ENCODE data around the gene WDR59.

WDR59 gene

DNA sequence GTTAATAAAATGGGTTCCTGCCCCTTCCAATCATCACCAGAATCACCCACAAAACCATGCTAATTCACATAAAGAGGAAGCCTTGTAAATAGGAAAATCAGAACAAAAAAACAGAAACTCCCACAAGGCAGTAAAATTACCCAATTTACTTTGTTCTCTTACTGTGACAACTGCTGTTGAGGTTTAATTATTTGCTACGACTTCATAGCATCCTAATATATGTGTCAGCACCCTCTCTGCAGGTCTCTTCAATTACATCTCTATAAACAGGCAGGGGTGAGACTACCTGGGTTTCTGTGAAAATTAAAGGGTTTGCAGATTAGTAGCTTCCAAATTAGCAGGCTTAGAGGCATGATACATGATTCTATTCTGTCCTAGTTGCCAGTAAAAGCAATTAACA is 2.7 kb downstream of the WDR59 start:
- Histone ChIP-seq H3K4me3 (ENCODE audit: low read depth, low read length) (no peak overlapping the region), H3K27ac (no peak overlapping the region), H3K27me3 (replicated peaks) (no peaks in the 10 kb centered on the region), H3K36me3 (replicated peaks) (no peaks in the 10 kb centered on the region)
- no peak for DNase-seq
- in situ Hi-C loops (cut with HindIII; ENCODE audit: low pct_ligation_motif_present, low sequenced_read_pairs) = no loop called here
- TF ChIP-seq, protein P1, sequence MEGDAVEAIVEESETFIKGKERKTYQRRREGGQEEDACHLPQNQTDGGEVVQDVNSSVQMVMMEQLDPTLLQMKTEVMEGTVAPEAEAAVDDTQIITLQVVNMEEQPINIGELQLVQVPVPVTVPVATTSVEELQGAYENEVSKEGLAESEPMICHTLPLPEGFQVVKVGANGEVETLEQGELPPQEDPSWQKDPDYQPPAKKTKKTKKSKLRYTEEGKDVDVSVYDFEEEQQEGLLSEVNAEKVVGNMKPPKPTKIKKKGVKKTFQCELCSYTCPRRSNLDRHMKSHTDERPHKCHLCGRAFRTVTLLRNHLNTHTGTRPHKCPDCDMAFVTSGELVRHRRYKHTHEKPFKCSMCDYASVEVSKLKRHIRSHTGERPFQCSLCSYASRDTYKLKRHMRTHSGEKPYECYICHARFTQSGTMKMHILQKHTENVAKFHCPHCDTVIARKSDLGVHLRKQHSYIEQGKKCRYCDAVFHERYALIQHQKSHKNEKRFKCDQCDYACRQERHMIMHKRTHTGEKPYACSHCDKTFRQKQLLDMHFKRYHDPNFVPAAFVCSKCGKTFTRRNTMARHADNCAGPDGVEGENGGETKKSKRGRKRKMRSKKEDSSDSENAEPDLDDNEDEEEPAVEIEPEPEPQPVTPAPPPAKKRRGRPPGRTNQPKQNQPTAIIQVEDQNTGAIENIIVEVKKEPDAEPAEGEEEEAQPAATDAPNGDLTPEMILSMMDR (IDR thresholded peaks at IDR 0.05; ENCODE audit: low read depth, low read length, missing control alignments) = no peak

DNA sequence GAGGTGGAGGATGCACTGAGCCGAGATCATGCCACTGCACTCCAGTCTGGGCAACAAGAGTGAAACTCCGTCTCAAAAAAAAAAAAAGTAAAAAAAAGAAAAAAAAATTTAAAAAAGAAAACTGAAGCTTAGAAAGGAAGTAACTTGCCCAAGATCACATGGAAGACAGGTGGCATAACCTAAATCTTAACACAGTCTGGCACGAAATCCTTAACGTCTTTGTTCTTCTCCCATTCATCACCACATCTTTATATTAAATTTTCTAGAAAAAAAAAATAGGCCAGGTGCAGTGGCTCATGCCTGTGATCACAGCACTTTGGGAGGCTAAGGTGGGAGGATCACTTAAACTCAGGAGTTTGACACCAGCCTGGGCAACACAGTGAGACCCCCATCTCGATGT is 9.3 kb downstream of the WDR59 start:
- no peak for DNase-seq
- H3K4me3 ChIP-seq (ENCODE audit: low read depth, low read length) = no peak overlapping the region
- no peak overlapping the region for H3K27ac ChIP-seq
- in situ Hi-C loops (cut with HindIII; ENCODE audit: low pct_ligation_motif_present, low sequenced_read_pairs) = no loop called here
- TF ChIP-seq, protein P1 (IDR thresholded peaks at IDR 0.05; ENCODE audit: low read depth, low read length, missing control alignments) = no peak
- no peaks in the 10 kb centered on the region for H3K27me3 ChIP-seq (replicated peaks)
- peaks cover 5% of the 10 kb centered on the region for H3K36me3 ChIP-seq (replicated peaks)

DNA sequence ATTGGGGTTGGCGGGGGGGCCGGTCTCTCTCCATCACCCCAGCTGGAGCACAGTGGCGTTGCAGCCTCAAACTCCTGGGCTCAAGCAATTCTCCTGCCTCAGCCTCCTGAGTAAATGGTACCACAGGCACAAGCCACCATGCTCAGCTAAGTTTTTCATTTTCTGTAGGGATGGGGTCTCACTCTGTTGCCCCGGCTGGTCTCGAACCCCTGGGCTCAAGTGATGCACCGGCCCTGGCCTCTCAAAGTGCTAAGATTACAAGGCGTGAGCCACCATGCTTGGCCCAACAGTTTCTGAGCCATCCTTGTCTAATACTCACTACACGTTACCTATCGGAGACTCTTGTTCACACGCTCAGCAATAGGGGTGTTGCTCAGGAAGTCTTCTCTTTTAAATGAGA is 11.6 kb downstream of the WDR59 start:
- TF ChIP-seq, protein P1 (IDR thresholded peaks at IDR 0.05; ENCODE audit: low read depth, low read length, missing control alignments) = no peak
- Histone ChIP-seq H3K27me3 (replicated peaks) (no peaks in the 10 kb centered on the region), H3K27ac (no peak overlapping the region), H3K36me3 (replicated peaks) (peaks cover 5% of the 10 kb centered on the region), H3K4me3 (ENCODE audit: low read depth, low read length) (no peak overlapping the region)
- in situ Hi-C loops (cut with HindIII; ENCODE audit: low pct_ligation_motif_present, low sequenced_read_pairs) = no loop called here
- DNase-seq = no peak

DNA sequence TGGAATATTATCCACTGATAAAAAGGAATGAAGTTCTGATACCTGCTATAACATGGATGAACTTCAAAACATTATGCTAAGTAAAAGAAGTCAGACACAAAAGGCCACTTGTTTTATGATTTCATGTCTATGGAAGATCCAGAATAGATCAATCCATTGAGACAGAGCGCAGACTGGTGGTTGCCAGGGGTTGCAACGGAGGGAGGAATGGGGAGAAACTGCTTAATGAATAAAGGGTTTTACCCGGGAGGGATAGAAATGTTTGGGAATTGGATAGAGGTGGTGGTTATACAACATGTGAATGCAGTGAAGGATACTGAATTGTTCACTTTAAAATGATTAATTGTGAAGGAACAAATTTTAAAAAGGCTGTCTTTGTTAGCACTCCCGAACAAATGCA is 30.2 kb downstream of the WDR59 start:
- TF ChIP-seq, protein P1 (IDR thresholded peaks at IDR 0.05; ENCODE audit: low read depth, low read length, missing control alignments) = no peak
- no peaks in the 10 kb centered on the region for H3K27me3 ChIP-seq (replicated peaks)
- in situ Hi-C loops (cut with HindIII; ENCODE audit: low pct_ligation_motif_present, low sequenced_read_pairs) = no loop called here
- DNase-seq = no peak
- peaks cover 8% of the 10 kb centered on the region for H3K36me3 ChIP-seq (replicated peaks)
- no peak overlapping the region for H3K27ac ChIP-seq
- H3K4me3 ChIP-seq (ENCODE audit: low read depth, low read length) = no peak overlapping the region

DNA sequence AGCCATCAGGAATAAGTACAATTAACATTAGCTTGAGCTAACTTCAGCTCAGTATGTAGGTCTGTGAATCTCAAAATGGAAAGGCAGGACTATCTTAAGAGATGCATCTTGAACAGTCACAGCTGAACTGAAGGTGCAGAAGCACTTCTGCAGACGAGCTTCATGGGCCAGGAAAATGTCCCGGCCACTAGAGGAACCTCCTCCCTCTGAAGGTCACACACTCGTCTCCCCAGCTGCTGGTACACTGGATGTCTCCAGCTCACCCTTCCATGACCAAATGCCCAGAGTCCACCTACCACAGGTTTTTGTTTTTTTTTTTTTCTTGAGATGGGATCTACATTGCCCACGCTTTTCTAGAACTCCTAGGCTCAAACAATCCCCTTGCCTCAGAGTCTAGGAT is 33.2 kb downstream of the WDR59 start:
- in situ Hi-C loops (cut with HindIII; ENCODE audit: low pct_ligation_motif_present, low sequenced_read_pairs) = no loop called here
- no peak overlapping the region for H3K27ac ChIP-seq
- peaks cover 15% of the 10 kb centered on the region for H3K36me3 ChIP-seq (replicated peaks)
- no peaks in the 10 kb centered on the region for H3K27me3 ChIP-seq (replicated peaks)
- TF ChIP-seq, protein P1 (IDR thresholded peaks at IDR 0.05; ENCODE audit: low read depth, low read length, missing control alignments) = no peak
- no peak for DNase-seq
- H3K4me3 ChIP-seq (ENCODE audit: low read depth, low read length) = no peak overlapping the region

DNA sequence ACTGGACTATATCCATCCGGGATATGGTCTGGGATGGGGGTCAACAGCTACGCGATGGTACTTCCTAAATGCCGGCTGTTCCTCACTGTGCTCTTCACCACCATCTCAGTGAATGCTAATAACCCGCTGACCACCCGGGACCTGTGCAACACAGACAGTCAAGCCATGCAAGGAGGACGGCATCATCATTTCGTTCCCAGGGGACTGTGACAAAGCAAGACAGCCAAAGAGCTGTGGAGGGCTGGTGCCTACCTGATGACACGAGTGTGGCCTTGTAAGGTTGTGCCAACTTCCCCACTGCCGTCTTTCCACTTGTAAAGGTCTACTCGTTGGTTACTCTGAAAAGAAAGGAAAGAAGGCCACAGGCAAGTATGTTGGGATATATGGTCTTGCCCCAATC is 33.7 kb downstream of the WDR59 start:
- in situ Hi-C loops (cut with HindIII; ENCODE audit: low pct_ligation_motif_present, low sequenced_read_pairs) = no loop called here
- H3K4me3 ChIP-seq (ENCODE audit: low read depth, low read length) = no peak overlapping the region
- H3K27ac ChIP-seq = no peak overlapping the region
- TF ChIP-seq, protein P1 (IDR thresholded peaks at IDR 0.05; ENCODE audit: low read depth, low read length, missing control alignments) = no peak
- no peak for DNase-seq
- peaks cover 15% of the 10 kb centered on the region for H3K36me3 ChIP-seq (replicated peaks)
- H3K27me3 ChIP-seq (replicated peaks) = no peaks in the 10 kb centered on the region

All from brain microvascular endothelial cell (primary cell).